HG03378 (cell line): ENCODE measurements around the gene MCM8.

ENCODE experiments used
- ATAC-seq: cut with Tn5 transposase; IDR thresholded peaks from one replicate; pipeline ENCODE4 v1.9.1; 2021; ENCODE audit warnings: mild to moderate bottlenecking, moderate library complexity; ENCODE audit not compliant: unreplicated experiment

Gene MCM8

GRCh38 chr20:6040540-6040939 lies 90.1 kb downstream of the MCM8 start:
- ATAC-seq = no peak

- no peak for ATAC-seq
Measured at GRCh38 chr20:6040958-6041807, 90.7 kb downstream of the MCM8 start.

GRCh38 chr20:6041808-6042265 lies 91.4 kb downstream of the MCM8 start:
- ATAC-seq = no peak

- no peak for ATAC-seq
Measured at GRCh38 chr20:6044115-6044514, 93.7 kb downstream of the MCM8 start.

- no peak for ATAC-seq
Measured at GRCh38 chr20:6045566-6045965, 95.1 kb downstream of the MCM8 start.

- no peak for ATAC-seq
Measured at GRCh38 chr20:6046432-6046831, 96.0 kb downstream of the MCM8 start.

GRCh38 chr20:6048391-6048790 lies 97.9 kb downstream of the MCM8 start:
- ATAC-seq = no peak
